CD4-positive, alpha-beta T cell treated with Interferon gamma for 1 hour (primary cell): ENCODE results near the gene CYP2A7.
"Not testable (repeated sequence)": the region's sequence is repeated elsewhere in the genome, so short reads cannot be mapped to it uniquely, and the experiment has no call there.

Source experiments
- DNase-seq: peaks from one replicate; pipeline ENCODE4 v3.0.0-alpha.2; 2020

The CYP2A7 gene

GRCh38 chr19:40896843-40897789, 15.1 kb upstream of the CYP2A7 start:
- not testable (repeated sequence) for DNase-seq

- no peak for DNase-seq
These were observed 14.4 kb upstream of the CYP2A7 start for GRCh38 chr19:40896418-40896796.

GRCh38 chr19:40893112-40893511, 11.1 kb upstream of the CYP2A7 start:
- DNase-seq = no peak

- DNase-seq = no peak
These were observed 7.3 kb upstream of the CYP2A7 start for GRCh38 chr19:40889366-40889765.

DNA sequence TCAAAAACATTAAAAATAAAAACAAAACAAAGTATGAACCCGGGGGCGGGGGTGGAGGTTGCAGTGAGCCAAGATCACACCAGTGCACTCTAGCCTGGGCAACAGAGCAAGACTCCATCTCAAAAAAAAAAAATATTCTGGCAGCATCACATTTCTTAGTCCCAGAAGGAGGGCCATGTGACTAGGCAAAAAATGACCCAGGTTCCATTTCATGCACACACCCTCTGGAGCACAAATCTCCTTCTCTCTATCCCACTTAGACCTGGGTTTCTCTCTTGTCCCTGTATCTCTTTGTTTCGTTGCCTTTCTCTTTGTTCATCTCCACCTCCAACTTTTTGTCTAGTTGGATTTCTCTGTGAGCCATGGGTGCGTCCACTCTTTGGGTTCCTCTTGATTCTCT, 6.2 kb upstream of the CYP2A7 start:
- no peak for DNase-seq

DNA sequence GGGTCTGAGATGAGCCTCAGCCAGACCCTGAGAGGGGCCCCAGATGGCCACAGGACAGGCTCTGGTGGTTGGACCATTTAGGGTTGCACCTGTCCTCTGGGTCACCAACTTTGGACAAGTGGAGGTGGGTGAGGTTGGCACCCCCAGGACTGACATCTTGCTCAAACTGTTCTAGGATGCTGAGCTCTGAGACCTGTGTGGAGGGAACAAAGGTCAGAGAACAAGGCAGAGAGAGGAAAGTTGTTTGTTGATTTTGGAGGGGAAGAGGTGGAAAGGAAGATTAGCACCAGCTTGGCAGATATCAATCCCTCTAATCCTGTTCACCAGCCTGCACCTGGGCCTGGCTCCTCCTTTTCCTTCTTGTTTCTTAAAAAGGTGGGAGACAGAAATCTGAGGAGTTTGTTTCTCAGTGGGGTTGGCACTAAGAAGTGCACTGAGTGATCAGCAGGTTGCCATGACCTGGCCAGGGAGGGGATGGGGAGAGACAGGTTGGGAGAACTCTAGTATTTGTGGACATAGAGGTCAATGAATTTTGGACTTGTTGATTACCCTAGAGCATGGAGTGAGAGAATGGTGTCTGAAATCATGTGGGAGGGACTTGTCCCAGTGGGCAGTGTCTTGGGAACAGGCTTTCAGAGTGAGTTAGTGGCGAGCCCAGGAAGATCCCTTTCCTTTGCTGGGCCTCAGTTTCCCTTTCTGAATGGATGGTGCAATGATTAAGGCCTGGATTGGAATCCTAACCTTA, 2.3 kb upstream of the CYP2A7 start:
- not testable (repeated sequence) for DNase-seq

GRCh38 chr19:40879349-40879748, 2.7 kb downstream of the CYP2A7 start:
- DNase-seq = not testable (repeated sequence)

DNA sequence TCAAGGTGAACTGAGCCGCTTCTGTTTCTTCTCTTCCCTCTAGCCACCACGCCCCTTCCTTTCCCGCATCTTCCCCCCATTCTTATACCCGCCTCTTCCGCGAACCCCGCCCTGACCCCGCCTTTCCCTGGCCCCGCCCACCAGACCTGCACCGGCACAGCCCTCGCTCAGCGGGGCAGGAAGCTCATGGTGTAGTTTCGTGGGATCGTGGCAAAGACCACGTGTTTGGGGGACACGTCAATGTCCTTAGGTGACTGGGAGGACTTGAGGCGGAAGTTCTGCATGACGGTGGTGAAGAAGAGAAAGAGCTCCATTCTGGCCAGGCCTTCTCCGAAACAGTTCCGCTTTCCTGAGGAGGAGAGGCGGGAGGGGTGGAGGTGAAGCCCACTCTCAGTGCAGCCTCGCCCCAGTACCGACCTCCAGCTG, 6.5 kb downstream of the CYP2A7 start:
- DNase-seq = peak; percentile 82

DNA sequence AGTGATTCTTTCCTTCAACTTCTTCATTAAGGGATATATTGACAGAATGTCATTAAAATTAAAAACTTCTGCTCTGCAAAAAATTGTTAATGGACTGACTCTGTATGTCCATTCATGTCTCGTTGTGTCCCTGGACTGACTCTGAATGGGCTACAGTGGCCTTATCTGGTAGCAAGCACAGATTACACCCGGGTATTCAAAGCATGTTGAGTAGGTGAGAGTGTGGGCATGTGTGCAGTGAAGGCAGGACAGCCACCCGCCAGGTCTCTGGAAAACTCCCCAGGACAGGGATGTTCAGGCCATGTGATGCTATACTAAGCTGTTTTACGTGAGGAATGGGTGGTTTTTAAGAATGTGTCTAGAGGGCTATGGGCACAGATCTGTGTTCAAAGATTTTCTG, 7.2 kb downstream of the CYP2A7 start:
- DNase-seq = not testable (repeated sequence)

- not testable (repeated sequence) for DNase-seq
These were observed 8.2 kb downstream of the CYP2A7 start for GRCh38 chr19:40873873-40874272.

- no peak for DNase-seq
These were observed 9.8 kb downstream of the CYP2A7 start for GRCh38 chr19:40872209-40872608.

DNA sequence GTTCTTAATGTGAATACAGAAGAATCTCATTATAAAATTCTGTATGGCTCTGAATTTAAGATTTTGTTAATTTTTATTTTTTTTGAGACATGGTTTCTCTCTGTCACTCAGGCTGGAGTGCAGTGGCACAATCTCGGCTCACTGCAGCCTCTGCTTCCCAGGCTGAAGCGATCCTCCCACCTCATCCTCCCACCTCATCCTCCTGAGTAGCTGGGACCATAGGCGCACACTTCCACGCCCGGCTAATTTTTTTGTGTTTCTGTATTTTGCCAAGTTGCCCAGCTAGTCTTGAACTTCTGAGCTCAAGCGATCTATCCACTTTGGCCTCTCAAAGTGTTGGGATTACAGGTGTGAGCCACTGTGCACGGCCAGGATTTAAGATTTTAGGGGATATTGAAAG, 14.3 kb downstream of the CYP2A7 start:
- no peak for DNase-seq

GRCh38 chr19:40864739-40865496, 17.1 kb downstream of the CYP2A7 start:
- DNase-seq = not testable (repeated sequence)

GRCh38 chr19:40862785-40863184, 19.2 kb downstream of the CYP2A7 start:
- no peak for DNase-seq

DNA sequence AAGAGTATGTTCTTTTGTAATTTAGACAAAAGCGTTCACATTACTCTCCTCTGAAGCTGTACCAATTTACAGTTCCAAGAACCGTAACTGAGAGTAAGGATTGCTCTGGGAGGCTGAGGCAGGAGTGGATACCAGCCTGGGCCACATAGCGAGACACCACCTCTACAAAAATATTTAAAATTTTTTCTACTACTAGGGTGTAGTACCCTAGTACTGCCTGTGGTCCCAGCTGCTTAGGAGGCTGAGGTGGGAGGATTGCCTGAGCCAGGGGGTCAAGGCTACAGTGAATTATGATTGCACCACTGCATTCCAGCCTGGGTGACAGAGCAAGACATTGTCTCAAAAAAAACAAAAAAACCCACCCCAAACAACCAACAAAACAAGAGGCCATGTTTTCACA, 19.7 kb downstream of the CYP2A7 start:
- no peak for DNase-seq

DNA sequence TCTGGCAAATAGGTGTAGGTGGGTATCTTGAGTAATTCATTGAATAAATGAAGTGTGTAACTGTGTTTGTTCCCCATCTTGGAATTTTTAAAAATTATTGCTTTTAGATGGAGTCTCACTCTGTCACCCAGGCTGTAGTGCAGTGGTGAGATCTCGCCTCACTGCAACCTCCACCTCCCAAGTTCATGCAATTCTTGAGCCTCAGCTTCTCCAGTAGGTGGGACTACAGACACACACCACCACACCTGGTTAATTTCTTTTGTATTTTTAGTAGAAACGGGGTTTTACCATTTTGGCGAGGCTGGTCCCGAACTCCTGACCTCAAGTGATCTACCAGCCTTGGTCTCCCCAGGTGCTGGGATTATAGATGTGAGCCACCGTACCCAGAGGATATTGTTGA, 23.9 kb downstream of the CYP2A7 start:
- DNase-seq = no peak

GRCh38 chr19:40852467-40853152, 29.4 kb downstream of the CYP2A7 start:
- DNase-seq = not testable (repeated sequence)

GRCh38 chr19:40850277-40850676, 31.8 kb downstream of the CYP2A7 start, which contains the start of gene CYP2A6:
Gene CYP2A6 (minus strand): TSS chr19:40850447. CDS start chr19:40850426, 21 bp downstream.
- DNase-seq = not testable (repeated sequence)

DNA sequence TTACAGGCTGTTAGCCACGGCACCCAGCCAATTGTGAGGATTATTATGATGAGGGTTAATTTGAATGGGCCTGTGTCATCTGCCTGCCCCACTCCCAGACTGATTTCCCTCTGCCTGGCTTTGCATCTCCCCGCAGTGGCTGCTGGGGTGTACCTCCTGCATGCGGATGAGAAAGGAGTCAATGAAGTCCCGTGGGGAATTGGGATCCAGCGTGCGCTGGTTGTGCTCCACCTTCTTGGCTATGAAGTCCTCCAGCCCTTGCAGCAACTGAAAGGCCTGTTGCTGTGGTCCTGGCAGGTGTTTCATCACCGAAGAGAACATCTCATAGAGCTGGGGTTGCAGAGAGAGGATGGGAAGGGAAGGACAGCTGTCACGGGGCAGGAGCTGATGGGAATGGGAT, 35.3 kb downstream of the CYP2A7 start:
- DNase-seq = not testable (repeated sequence)

DNA sequence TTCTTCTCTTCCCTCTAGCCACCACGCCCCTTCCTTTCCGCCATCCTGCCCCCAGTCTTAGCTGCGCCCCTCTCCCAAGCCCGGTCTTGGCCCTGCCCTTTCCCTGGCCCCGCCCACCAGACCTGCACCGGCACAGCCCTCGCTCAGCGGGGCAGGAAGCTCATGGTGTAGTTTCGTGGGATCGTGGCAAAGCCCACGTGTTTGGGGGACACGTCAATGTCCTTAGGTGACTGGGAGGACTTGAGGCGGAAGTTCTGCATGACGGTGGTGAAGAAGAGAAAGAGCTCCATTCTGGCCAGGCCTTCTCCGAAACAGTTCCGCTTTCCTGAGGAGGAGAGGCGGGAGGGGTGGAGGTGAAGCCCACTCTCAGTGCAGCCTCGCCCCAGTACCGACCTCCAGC, 38.4 kb downstream of the CYP2A7 start:
- DNase-seq = peak; percentile 89

DNA sequence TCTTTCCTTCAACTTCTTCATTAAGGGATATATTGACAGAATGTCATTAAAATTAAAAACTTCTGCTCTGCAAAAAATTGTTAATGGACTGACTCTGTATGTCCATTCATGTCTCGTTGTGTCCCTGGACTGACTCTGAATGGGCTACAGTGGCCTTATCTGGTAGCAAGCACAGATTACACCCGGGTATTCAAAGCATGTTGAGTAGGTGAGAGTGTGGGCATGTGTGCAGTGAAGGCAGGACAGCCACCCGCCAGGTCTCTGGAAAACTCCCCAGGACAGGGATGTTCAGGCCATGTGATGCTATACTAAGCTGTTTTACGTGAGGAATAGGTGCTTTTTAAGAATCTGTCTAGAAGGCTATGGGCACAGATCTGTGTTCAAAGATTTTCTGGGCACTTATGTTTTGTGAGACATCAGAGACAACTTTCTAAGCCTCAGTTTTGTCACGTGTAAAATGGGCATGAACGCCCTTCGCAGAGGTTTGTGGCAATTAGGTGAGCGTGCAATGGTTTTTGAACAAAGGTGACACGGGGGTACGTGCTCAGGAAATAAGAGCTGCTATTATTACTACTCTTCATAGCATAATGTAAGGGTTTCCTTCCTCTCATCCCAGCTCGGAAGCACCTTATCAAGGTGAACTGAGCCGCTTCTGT, 38.9 kb downstream of the CYP2A7 start:
- not testable (repeated sequence) for DNase-seq

DNA sequence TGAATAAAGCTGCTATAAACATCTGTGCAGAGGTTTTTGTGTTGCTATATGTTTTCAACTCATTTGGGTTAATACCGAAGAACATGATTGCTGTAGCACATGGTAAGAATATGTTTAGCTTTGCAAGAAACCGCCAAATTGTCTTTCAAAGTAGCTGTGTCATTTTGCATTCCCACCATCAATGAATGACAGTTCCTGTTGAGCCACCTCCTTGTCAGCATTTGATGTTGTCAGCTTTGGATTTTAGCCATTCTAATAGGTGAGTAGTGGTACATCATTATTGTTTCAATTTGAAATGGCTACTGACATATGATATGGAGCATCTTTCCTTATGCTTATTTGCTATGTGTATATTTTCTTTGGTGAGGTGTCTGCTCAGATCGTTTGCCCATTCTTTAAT, 40.0 kb downstream of the CYP2A7 start:
- DNase-seq = not testable (repeated sequence)
